MM.1S (cell line): Measurements from ENCODE around the gene DCHS2.

Experiments
- DNase-seq: peaks from one replicate; pipeline ENCODE4 v3.0.0-alpha.2; 2015
- H2AFZ ChIP-seq: fragments of 300-600 bp; sonication (generic); 2 replicates; pipeline ENCODE4 v1.6.0; 2016; ENCODE audit warnings: antibody characterized with exemption, low read length
- H3F3A ChIP-seq: fragments of 300-600 bp; sonication (generic); 2 replicates; pipeline ENCODE4 v1.6.1; 2016; ENCODE audit warnings: mild to moderate bottlenecking, antibody characterized with exemption, low read length, moderate library complexity, mixed read lengths; ENCODE audit not compliant: insufficient read depth
- H3K27ac ChIP-seq: fragments of 300-600 bp; sonication (generic); 2 replicates; pipeline ENCODE4 v1.5.1; 2016; ENCODE audit warnings: mild to moderate bottlenecking, low read length
- H3K27me3 ChIP-seq: fragments of 300-600 bp; sonication (generic); replicated peaks from 2 replicates; pipeline ENCODE4 v1.6.0; 2016; ENCODE audit warnings: low read length; ENCODE audit not compliant: insufficient read depth
- H3K36me3 ChIP-seq: fragments of 300-600 bp; sonication (generic); replicated peaks from 2 replicates; pipeline ENCODE4 v1.6.1; 2016; ENCODE audit warnings: mild to moderate bottlenecking, low read length, mixed read lengths; ENCODE audit not compliant: insufficient read depth
- H3K4me1 ChIP-seq: fragments of 300-600 bp; sonication (generic); 2 replicates; pipeline ENCODE4 v1.6.1; 2016; ENCODE audit warnings: low read length, mixed read lengths
- H3K4me2 ChIP-seq: fragments of 300-600 bp; sonication (generic); 2 replicates; pipeline ENCODE4 v1.6.0; 2016; ENCODE audit warnings: low read depth, low read length
- H3K4me3 ChIP-seq: fragments of 300-600 bp; sonication (generic); 2 replicates; pipeline ENCODE4 v1.5.1; 2016; ENCODE audit warnings: low read length, mixed read lengths
- H3K79me2 ChIP-seq: fragments of 300-600 bp; sonication (generic); 2 replicates; pipeline ENCODE4 v1.6.1; 2016; ENCODE audit warnings: mixed run types, low read length, mixed read lengths
- H3K9ac ChIP-seq: fragments of 300-600 bp; sonication (generic); 2 replicates; pipeline ENCODE4 v1.6.1; 2016; ENCODE audit warnings: low read length, mixed read lengths
- H3K9me2 ChIP-seq: fragments of 300-600 bp; sonication (generic); replicated peaks from 2 replicates; pipeline ENCODE4 v1.6.1; 2016; ENCODE audit warnings: mild to moderate bottlenecking, low read length, mixed read lengths; ENCODE audit not compliant: insufficient read depth
- H3K9me3 ChIP-seq: fragments of 300-600 bp; sonication (generic); replicated peaks from 2 replicates; pipeline ENCODE4 v1.6.1; 2016; ENCODE audit warnings: mild to moderate bottlenecking, low read length, mixed read lengths; ENCODE audit not compliant: insufficient read depth
- H4K20me1 ChIP-seq: fragments of 300-600 bp; sonication (generic); 2 replicates; pipeline ENCODE4 v1.6.1; 2016; ENCODE audit warnings: mild to moderate bottlenecking, low read length, moderate library complexity, mixed read lengths; ENCODE audit not compliant: insufficient read depth
- CTCF ChIP-seq: fragments of 300-600 bp; sonication (generic); IDR thresholded peaks from 2 replicates; pipeline ENCODE4 v1.5.1; 2016; ENCODE audit warnings: antibody characterized with exemption, low read length, mixed read lengths
- EZH2 ChIP-seq: fragments of 300-600 bp; sonication (generic); optimal IDR thresholded peaks from 2 replicates; pipeline ENCODE3; 2017; ENCODE audit warnings: low read depth, mild to moderate bottlenecking, antibody characterized with exemption, low read length, mixed read lengths
- EZH2phosphoT487 ChIP-seq: fragments of 300-600 bp; sonication (generic); IDR thresholded peaks from 2 replicates; pipeline ENCODE4 v1.6.1; 2018; ENCODE audit warnings: antibody characterized with exemption, low read length

Gene DCHS2

GRCh38 chr4:154441124-154441523 lies 50.5 kb downstream of the DCHS2 start:
- H3K27ac ChIP-seq = no peak overlapping the region
- H4K20me1 ChIP-seq = no peaks in the 10 kb centered on the region
- H3K4me2 ChIP-seq = no peak overlapping the region
- H3K9me3 ChIP-seq = no peaks in the 10 kb centered on the region
- no peaks in the 10 kb centered on the region for H3F3A ChIP-seq
- DNase-seq = no peak
- H3K9ac ChIP-seq = no peak overlapping the region
- no peaks in the 10 kb centered on the region for H3K4me1 ChIP-seq
- H3K27me3 ChIP-seq = no peaks in the 10 kb centered on the region
- H2AFZ ChIP-seq = no peak overlapping the region
- no peak for TF ChIP-seq EZH2
- no peak for TF ChIP-seq EZH2phosphoT487
- no peak for TF ChIP-seq CTCF
- H3K9me2 ChIP-seq = no peaks in the 10 kb centered on the region
- no peak overlapping the region for H3K4me3 ChIP-seq
- no peaks in the 10 kb centered on the region for H3K79me2 ChIP-seq
- no peaks in the 10 kb centered on the region for H3K36me3 ChIP-seq

GRCh38 chr4:154439224-154439623 lies 52.4 kb downstream of the DCHS2 start:
- Histone ChIP-seq H3K9me3 (no peaks in the 10 kb centered on the region), H3K79me2 (no peaks in the 10 kb centered on the region), H3K4me1 (no peaks in the 10 kb centered on the region), H3K27ac (no peak overlapping the region), H3K4me2 (no peak overlapping the region), H4K20me1 (no peaks in the 10 kb centered on the region), H3K36me3 (no peaks in the 10 kb centered on the region), H3K27me3 (no peaks in the 10 kb centered on the region), H3K9me2 (no peaks in the 10 kb centered on the region), H3K4me3 (no peak overlapping the region), H3F3A (no peaks in the 10 kb centered on the region), H2AFZ (no peak overlapping the region), H3K9ac (no peak overlapping the region)
- no peak for TF ChIP-seq EZH2
- no peak for TF ChIP-seq CTCF
- no peak for TF ChIP-seq EZH2phosphoT487
- no peak for DNase-seq

- H3K9me2 ChIP-seq = no peaks in the 10 kb centered on the region
- H3K36me3 ChIP-seq = no peaks in the 10 kb centered on the region
- H3K4me2 ChIP-seq = no peak overlapping the region
- H3K4me3 ChIP-seq = no peak overlapping the region
- no peaks in the 10 kb centered on the region for H3F3A ChIP-seq
- H3K9me3 ChIP-seq = no peaks in the 10 kb centered on the region
- H2AFZ ChIP-seq = no peak overlapping the region
- H4K20me1 ChIP-seq = no peaks in the 10 kb centered on the region
- TF ChIP-seq EZH2 (no peak), CTCF (no peak)
- H3K27ac ChIP-seq = no peak overlapping the region
- no peaks in the 10 kb centered on the region for H3K79me2 ChIP-seq
- no peak overlapping the region for H3K9ac ChIP-seq
- DNase-seq = no peak
- H3K4me1 ChIP-seq = no peaks in the 10 kb centered on the region
- no peaks in the 10 kb centered on the region for H3K27me3 ChIP-seq
Measured at GRCh38 chr4:154435895-154436294, 55.7 kb downstream of the DCHS2 start.

- no peak for TF ChIP-seq EZH2phosphoT487
- no peak for TF ChIP-seq CTCF
- TF ChIP-seq EZH2 = no peak
- Histone ChIP-seq H3K36me3 (no peaks in the 10 kb centered on the region), H3K79me2 (no peaks in the 10 kb centered on the region), H3K9ac (no peak overlapping the region), H3K4me1 (no peaks in the 10 kb centered on the region), H2AFZ (no peak overlapping the region), H3K9me2 (no peaks in the 10 kb centered on the region), H4K20me1 (no peaks in the 10 kb centered on the region), H3K27ac (no peak overlapping the region), H3K9me3 (no peaks in the 10 kb centered on the region), H3K4me3 (no peak overlapping the region), H3F3A (no peaks in the 10 kb centered on the region), H3K4me2 (no peak overlapping the region), H3K27me3 (no peaks in the 10 kb centered on the region)
- no peak for DNase-seq
Measured at GRCh38 chr4:154433543-154433942, 58.1 kb downstream of the DCHS2 start.
